Panc1 (cell line): Measurements from ENCODE around the gene RNASE12.

Source experiments
- POLR2AphosphoS5 ChIP-seq: IDR thresholded peaks from 2 replicates; pipeline ENCODE4 v1.6.1; 2012; ENCODE audit warnings: mild to moderate bottlenecking, low read depth, low read length, moderate library complexity
- TF ChIP-seq, protein P1 (sequence below): fragments of 450-650 bp; IDR thresholded peaks from 2 replicates; pipeline ENCODE4 v1.5.1; 2017; ENCODE audit warnings: mild to moderate bottlenecking

DNA sequence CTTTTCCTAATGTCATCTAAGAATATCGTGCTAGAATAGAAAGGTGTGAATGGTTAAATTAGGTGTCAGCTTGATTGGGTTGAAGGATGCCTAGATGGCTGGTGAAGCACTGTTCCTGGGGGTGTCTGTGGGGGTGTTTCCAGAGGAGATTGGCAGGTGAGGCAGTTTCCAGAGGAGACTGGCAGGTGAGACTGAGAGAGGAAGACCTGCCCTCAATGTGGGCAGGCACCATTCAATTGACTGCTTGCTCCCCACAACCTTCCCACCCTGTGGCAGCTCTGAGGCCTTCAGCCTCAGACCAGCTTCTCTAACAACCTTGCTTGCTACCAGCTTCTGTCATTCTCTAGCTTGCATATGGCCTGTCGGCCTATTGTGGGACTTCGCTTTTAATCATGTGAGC lies 39.6 kb downstream of the RNASE12 start:
- TF ChIP-seq, protein P1, sequence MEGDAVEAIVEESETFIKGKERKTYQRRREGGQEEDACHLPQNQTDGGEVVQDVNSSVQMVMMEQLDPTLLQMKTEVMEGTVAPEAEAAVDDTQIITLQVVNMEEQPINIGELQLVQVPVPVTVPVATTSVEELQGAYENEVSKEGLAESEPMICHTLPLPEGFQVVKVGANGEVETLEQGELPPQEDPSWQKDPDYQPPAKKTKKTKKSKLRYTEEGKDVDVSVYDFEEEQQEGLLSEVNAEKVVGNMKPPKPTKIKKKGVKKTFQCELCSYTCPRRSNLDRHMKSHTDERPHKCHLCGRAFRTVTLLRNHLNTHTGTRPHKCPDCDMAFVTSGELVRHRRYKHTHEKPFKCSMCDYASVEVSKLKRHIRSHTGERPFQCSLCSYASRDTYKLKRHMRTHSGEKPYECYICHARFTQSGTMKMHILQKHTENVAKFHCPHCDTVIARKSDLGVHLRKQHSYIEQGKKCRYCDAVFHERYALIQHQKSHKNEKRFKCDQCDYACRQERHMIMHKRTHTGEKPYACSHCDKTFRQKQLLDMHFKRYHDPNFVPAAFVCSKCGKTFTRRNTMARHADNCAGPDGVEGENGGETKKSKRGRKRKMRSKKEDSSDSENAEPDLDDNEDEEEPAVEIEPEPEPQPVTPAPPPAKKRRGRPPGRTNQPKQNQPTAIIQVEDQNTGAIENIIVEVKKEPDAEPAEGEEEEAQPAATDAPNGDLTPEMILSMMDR: no peak
- no peak for TF ChIP-seq POLR2AphosphoS5
